Cardiac septum (tissue), 1 donor: Measurements from ENCODE around the gene SLFN13. TPM values are rescaled to one million over a fixed set of nuclear protein-coding genes. Genes with fewer than 3 reads are reported as not detected.
A peak's percentile ranks its signal among the peaks of the same experiment; 100 is the strongest.
"Not testable (repeated sequence)": the region's sequence is repeated elsewhere in the genome, so short reads cannot be mapped to it uniquely, and the experiment has no call there.

Experiments used
- DNase-seq: peaks from one replicate; pipeline ENCODE4 v3.0.0-alpha.2; 2020; ENCODE audit warnings: low spot score
- intact Hi-C: fragments of 100-400 bp; cut with DNase I; formaldehyde crosslinking; loops from one replicate; pipeline ENCODE4 v1.14.0; 2022
- long read RNA-seq: library from polyadenylated mRNA; unstranded; transcript quantifications from one replicate; pipeline ENCODE4 v2.0.0, GENCODE V29; 2021
- total RNA-seq: library from RNA; stranded (reverse); fragmentation: NEBNext Ultra II Directional; extraction: Animal tissue kit (Norgen Biotek cat#: 25700); gene quantifications from one replicate; pipeline ENCODE4 v1.2.1, GENCODE V29; 2021
- donor health status: DM: no; HTN: no; CAD: no.

The SLFN13 gene, protein sequence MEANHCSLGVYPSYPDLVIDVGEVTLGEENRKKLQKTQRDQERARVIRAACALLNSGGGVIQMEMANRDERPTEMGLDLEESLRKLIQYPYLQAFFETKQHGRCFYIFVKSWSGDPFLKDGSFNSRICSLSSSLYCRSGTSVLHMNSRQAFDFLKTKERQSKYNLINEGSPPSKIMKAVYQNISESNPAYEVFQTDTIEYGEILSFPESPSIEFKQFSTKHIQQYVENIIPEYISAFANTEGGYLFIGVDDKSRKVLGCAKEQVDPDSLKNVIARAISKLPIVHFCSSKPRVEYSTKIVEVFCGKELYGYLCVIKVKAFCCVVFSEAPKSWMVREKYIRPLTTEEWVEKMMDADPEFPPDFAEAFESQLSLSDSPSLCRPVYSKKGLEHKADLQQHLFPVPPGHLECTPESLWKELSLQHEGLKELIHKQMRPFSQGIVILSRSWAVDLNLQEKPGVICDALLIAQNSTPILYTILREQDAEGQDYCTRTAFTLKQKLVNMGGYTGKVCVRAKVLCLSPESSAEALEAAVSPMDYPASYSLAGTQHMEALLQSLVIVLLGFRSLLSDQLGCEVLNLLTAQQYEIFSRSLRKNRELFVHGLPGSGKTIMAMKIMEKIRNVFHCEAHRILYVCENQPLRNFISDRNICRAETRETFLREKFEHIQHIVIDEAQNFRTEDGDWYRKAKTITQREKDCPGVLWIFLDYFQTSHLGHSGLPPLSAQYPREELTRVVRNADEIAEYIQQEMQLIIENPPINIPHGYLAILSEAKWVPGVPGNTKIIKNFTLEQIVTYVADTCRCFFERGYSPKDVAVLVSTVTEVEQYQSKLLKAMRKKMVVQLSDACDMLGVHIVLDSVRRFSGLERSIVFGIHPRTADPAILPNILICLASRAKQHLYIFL
- total RNA-seq: 4.8 TPM
- long read RNA-seq: 0 reads

DNA sequence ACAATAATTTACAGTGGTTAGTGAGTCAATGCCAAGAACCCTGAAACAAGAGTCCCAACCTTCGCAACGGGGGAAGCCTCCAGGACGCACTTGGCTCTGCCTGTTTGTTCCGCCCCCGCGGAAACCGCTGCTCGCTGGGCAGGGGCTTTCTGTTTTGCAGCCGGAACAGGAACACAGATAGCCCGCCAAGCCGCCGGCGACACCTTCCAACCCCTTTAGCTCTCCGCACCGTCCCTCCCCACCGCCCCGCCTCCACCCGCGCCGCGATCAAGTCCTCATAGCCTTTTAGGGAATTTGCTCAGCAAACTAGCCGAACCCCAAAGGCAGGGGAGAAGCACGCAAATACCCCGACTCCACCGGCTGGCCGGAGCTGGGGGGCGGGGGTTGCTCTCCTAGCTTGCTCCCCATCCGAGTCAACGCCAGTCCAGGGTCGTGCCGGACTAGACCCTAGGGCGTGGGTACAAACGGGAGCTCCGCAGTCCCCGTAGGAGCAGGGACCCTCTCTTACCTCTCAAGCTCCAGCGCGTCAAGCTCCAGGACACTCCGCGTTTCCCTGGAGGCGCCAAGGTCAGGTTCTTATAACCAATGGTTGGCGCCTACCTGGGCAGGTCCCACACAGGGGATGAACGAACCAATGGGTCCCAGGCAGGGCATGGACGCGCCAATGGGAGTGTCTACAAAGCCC is at the start of gene SLFN13:
SLFN13 (minus strand) TSS at position 553 of the 685 bp plus-strand sequence. CDS start 3,086 bp downstream, outside the sequence.
- intact Hi-C loops: loop anchor here (1.0 to 5.0 kb wide), 2 partner anchors 39 to 75 kb away; partner anchors contain the start of gene SLFN11

DNA sequence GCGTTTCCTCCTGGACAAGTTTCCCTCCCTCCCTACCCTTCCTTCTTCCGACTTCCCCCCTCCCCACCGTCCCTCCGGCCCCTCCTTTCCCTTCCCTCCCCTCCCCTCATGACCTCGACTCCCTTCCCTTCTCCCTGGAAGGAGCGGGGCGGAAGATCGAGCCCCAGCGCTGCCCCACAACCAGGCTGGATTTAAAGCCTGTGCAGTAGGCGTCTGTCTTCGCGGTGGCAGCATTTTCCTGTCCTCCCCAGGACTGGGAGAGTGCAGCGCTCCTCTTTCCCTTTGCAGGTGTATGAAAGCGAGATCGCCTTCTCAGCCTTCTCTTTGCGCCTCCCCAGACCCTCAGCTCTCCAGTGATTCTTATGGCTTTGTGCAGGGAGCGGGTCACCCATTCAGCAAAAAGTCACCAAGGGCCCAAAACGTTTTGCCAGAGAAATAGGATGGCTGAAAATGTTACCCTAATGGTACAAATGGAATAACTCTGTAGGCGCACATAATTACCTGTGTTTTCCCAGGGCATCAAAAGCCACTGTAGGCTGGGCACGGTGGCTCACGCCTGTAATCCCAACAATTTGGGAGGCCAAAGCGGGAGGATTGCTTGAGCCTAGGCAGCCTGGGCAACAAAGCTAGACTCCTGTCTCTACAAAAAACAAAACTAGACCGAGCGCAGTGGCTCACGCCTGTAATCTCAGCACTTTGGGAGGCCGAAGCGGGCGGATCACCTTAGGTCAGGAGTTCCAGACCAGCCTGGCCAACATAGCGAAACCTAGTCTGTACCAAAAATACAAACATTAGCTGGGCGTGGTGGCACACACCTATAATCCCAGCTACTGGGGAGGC is 48.1 kb upstream of the SLFN13 start:
- no peak for DNase-seq
- intact Hi-C loops: no loop called here

More for the DNA sequence above, at the start of gene SLFN13:
- DNase-seq: peak; percentile 93

DNA sequence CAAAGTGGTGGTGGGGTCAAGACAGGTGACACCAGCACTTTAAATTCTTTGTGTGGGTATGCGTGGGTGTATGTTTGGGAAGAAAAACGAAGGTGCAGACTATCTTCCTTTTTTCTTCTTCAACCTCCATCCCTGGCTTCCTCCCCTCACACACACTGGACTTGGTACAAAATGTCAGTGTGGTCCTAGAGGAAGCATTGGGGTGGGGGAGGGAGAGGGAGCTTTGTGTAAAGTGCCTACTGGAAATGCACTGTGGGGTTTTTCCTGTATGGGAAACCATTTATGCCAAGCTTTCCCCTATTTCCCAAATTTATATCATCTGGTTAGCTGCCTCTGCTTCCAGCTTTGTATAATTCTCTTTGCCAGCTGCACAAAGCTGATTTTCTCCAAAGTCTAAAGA is 44.5 kb upstream of the SLFN13 start:
- no peak for DNase-seq
- intact Hi-C loops: no loop called here

DNA sequence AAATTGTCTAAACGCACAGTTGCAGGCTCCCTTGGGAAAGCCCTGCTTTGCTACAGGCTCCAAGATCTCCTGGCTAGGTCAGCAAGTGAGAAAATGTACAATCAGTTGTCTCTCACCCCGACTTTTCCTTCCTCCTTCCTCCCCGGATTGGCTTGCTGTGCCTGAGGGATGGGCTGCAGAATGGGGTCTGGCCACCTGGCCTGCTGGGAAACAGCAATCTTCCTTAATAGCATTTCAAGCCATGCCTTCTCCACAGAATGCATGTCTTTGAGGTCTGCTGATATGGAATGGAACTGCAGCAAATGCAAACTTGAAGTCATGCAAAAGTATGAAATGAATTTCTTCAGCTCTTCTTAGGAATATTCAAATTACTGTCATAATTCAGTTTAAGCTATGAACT is 42.9 kb upstream of the SLFN13 start:
- intact Hi-C loops: no loop called here
- DNase-seq: no peak

DNA sequence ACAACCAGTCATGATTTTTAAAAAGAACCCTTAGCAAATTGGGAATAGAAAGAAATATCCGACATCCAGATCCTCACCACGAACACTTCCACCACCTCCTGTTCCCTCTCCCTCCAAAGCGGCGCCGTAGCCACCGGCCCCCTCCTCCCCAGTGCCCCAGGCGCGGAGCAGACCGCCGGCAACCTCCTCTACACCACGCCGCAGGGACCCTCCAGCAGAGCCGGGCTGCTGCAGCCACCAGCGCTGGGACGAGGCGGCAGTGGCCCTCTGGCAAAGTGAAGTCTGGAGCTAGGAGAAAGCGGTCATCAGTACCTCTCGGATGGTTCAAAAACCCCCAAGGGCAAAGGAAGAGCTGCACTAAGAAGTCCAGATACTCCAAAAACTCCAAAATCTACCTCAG is 41.4 kb upstream of the SLFN13 start:
- intact Hi-C loops: loop anchor here (5.0 kb wide), 1 partner anchor 43 kb away; the partner anchor contains the start of gene SLFN13

DNA sequence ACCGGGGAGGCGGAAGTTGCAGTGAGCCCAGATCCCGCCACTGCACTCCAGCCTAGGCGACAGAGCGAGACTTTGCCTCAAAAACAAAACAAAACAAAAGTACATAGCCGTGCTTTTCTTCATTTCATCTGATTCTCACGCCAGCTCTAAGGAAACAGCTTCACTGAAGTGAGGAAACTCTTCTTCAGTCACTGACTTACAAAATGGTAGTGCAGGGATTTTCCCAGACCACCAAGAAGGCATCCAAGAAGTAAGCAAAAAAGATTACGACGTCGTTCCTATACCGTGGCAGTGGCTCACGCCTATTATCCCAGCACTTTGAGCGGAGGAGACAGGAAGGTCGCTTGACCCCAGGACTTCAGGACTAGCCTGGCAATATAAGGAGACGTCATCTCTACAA is 40.4 kb upstream of the SLFN13 start:
- intact Hi-C loops: loop anchor here (5.0 kb wide), 1 partner anchor 42 kb away; the partner anchor contains the start of gene SLFN13

More for the DNA sequence above, 41.4 kb upstream of the SLFN13 start:
- no peak for DNase-seq

DNA sequence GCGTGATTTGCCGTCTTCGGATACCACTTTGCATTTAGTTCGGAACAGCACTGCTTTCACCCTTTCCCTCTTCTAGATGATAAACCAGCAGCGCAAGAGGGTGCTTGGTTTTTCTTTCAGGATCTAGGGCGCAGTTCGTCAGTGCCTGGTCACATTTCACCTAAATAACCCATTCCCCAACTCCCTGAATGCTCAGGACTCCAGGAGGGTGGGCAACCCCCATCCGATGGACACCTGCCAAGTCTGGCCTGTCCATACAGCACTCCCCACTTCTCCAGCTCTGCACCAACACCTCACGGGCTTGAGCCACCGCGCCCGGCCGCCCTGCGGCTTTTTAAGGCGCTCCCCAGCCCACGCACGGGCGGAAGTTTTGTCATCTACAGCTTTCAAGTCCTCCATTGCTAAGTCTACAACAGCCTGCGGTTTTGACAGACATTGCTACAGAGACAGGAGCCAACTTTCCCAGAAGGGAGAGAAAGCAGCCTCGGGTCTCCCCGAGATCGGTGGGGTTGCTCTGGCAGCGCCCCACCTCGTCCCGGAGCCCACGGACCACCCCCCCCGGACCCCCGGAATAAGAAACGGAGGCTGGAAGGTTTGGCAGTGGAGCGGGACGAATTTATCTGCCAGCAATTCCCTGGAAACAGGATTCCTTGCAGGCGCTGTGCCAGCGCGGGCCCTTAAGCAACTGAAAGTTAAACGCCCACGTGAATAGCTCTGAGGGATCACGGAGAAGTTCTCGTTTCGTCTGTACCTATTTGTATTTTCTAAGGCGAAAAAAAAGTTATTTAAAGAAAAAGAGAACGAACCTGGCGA is 38.6 kb upstream of the SLFN13 start:
- DNase-seq: peak; percentile 82
- intact Hi-C loops: loop anchor here (5.0 kb wide), 1 partner anchor 40 kb away; the partner anchor contains the start of gene SLFN13

More for the DNA sequence above, 40.4 kb upstream of the SLFN13 start:
- no peak for DNase-seq

DNA sequence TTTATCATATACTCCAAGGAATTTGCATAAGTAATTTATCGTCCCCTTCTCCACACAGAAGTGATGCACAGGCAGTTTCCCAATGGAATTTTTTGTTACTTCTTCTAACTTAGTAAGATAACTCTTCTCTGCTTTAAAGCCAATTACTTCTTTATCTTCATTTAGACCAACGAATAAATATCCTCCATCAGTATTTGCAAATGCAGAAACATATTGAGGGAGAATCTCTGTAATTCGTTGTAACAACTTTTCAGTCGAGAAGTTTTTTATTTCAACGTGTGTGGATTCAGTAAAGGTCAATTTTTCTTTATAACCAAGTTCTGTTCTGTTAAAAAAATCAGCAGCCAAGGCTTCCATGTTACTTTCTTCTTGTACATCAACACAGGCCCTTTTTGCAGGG is 30.7 kb upstream of the SLFN13 start:
- intact Hi-C loops: no loop called here
- no peak for DNase-seq

DNA sequence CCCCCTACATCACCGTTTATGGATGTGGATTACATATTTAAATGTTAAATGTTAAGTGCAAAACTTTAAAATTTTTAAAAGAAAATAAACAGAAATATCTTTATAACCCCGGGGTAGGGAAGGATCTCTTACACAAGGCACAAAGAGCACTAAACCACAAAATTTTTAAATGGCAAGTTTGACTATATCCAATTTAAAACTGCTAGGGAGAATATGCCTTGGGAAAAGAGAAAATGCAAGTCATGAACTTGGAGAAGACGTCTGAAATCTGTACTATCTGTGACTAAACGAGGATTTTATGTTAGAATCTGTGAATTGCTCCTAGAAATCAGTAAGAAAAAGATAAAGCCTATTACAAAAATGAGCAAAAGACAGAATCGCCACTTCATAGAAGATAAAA is 28.7 kb upstream of the SLFN13 start:
- DNase-seq: no peak
- intact Hi-C loops: no loop called here

DNA sequence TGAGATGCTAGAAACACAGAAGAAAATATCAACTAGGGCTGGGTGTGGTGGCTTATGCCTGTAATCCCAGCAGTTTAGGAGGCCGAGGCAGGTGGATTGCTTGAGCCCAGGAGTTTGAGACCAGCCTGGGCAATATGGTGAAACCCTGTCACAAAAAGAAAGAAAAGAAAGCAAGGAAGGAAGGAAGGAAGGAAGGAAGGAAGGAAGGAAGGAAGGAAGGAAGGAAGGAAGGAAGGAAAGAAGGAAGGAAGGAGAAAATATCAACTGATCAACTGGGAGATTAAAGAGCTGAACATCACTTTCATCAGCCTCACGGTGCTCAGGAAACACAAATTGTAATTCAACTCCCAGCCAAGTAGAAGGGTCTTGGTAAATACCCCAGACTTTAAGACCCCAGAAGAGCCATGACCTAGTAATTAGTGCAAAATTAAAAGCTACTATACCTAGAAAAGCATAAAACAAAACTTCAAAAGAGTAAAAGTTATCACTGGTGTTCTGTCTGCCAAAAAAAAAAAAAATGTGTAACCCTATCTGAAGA is 27.8 kb upstream of the SLFN13 start:
- intact Hi-C loops: no loop called here
- no peak for DNase-seq

DNA sequence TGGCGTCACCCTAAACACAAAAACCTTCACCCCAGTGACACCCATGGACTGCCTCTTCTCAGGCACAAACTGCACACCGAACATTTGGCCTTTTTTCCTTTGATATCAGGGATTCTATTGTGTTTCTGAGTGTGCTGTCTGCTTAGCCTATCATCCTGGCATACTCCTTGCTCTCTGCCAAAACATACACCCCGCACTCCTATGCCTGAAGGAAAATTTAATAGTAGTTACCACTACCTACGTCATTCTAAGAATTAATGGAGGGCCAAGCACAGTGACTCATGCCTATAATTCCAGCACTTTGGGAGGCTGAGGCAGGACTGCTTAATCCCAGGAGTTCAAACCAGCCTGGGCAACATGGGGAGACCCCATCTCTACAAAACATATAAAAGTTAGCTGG is 19.9 kb upstream of the SLFN13 start:
- intact Hi-C loops: no loop called here
- DNase-seq: no peak

DNA sequence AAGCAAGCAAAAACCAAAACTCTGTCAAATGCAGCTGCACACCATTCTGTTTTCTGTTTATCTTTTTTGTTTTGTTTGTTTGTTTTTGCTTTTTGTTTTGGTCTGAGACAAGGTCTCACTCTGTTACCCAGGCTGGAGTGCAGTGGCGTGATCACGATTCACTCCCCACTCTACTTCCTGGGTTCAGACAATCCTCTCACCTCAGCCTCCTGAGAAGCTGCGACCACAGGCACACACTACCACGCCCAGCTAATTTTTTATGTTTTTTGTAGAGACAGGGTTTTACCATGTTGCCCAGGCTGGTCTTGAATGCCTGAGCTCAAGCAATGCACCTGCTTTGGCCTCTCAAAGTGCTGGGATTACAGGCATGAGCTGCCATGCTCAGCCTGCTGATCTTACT is 19.3 kb upstream of the SLFN13 start:
- DNase-seq: no peak
- intact Hi-C loops: no loop called here

DNA sequence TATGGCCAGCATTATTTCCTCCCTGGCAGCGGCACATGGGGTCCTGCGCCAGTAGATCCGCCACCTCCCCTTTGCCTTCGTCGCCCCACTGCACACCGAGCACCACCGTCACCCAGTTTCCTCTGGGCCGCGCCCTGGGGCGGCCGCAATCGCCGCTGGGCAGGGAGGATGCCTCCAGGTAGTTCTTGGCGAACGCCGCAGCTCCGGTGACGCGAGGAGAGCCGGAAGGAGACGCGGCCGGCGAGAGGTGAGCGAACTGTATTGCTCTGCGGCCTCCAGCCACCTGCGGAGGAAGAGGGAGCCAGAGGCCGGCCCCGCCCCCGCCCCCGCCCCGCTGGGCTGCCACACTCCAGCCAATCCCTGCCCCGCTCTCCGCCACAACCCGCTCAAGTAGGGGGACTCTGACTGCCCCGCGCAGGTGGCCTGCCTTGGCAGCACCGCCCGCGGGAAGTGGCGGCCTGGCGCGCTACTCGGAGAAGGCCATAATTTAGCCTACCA is 11.8 kb upstream of the SLFN13 start:
- intact Hi-C loops: no loop called here
- DNase-seq: peak; percentile 81

DNA sequence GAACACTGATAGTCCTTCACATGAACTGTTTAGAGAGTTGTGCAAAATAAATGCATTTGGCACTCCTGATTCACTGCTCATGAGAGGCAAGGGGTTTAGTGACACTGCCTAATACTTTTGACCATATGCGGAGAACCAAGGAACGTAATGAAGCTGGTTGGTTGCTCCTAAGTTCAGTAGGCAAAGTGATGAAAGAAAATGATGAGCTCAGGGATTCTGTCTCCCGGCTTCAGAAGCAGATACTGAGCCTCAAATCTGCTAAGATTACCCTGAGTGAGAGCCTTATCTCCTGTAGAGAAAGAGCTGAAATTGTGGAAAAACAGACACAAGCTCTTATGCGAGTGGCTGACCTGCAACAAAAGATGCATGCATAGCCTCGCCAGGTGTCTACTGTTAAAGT is 5.5 kb upstream of the SLFN13 start:
- intact Hi-C loops, DNase-seq: not testable (repeated sequence)

DNA sequence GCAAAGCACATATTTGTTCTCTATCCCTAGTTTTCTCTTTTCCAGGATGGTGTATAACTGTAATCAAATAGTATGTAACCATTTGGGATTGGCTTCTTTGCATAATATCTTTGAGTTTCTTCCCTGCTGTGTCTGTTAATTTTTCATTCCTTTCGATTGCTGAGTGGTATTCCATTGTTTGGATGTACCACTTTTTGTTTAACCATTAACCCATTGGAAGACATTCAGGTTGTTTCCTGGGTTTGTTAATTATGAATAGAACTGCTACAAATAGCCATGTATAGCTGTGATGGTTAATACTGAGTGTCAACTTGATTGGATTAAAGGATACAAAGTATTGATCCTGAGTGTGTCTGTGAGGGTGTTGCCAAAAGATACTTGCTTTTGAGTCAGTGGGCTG is 4.6 kb upstream of the SLFN13 start:
- no peak for DNase-seq

DNA sequence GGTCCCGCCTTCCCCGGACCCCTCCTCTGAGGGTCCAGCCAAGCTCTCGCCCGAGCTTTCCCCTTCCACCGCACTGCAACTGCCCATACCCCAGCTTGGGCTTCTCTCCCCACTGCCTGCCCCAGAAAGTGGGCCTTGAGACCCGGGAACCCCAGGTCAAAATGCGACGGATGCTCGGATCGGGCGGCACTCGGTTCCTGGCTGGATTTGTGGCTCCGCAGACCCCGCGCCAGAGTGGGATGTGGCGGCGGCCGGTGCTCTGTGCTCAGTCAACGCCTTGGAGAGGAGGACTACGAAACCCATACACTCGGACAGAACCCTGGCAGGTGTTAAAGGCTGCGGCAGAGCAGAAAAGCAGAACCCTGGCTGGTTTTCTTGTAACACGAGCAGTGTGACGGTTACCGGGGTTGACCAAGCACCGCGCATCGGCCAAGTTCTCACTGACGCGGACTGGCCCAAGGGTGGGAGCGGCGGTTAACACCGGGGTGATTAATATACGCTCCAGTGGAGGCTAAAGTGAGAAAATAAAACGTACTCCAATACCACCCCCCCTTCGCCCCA is 885 bp upstream of the SLFN13 start:
- DNase-seq: peak; percentile 83
- intact Hi-C loops: loop anchor here (5.0 kb wide), 1 partner anchor 38 kb away; no protein-coding TSS in a partner anchor

More for the DNA sequence above, 4.6 kb upstream of the SLFN13 start:
- intact Hi-C loops: no loop called here

DNA sequence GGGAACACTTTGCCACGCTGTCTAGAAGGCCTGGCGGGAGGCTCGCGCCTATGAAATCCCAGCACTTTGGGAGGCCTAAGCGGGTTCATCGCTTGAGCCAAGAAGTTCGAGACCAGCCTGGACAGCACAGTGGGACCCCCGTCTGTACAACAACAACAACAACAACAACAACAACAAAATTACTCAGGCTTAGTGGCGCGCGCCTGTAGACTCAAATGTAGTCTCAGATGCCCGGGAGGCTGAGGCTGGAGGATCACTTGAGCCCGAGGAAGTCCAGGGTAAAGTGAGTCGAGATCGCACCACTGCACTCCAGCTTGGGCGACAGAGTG is 297 bp upstream of the SLFN13 start:
- no peak for DNase-seq
- intact Hi-C loops: loop anchor here (1.0 to 5.0 kb wide), 2 partner anchors 38 to 76 kb away; partner anchors contain the start of gene SLFN11
